Measurements from ENCODE around the gene PPP6C.
A peak's percentile ranks its signal among the peaks of the same experiment; 100 is the strongest.
"Not testable (repeated sequence)": the region's sequence is repeated elsewhere in the genome, so short reads cannot be mapped to it uniquely, and the experiment has no call there.

Gene PPP6C

DNA sequence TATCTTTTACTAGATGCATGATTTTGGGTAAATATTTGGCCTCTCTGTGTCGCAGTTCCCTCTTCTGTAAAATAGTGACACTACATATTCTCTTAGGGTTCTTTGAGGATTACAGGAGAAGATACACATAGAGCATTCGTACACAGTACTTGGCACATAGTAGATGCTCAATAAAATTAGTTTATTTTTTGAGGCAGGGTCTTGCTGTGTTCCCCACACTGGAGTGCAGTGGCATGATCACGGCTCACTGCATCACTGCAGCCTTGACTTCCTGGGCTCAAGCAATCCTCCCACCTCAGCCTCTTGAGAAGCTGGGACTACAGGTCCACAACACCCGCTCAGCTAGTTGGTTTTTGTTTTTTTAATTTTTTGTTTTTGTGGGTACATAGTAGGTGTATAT lies 47.9 kb downstream of the PPP6C start:
- no peak for DNase-seq (ENCODE audit: low spot score)

DNA sequence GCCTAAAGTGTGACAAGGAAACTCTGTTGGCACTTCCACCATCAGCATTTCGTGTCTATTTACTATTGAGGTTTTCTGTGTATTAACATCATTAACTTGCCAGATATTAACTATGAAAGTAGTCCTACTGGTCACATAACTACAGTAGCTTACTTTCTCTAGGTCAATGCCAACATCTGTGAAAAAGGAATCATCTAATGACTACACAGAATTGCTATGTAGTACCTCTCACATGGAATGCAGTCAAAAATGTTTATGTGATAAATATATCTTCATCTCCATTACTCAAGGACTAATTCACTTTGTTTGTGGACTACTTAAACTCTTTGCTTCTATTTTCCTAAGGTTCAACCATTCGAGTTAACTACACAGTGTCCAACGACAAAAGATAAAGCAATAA lies 48.4 kb downstream of the PPP6C start:
- peak; percentile 46 for DNase-seq (ENCODE audit: low spot score)

DNA sequence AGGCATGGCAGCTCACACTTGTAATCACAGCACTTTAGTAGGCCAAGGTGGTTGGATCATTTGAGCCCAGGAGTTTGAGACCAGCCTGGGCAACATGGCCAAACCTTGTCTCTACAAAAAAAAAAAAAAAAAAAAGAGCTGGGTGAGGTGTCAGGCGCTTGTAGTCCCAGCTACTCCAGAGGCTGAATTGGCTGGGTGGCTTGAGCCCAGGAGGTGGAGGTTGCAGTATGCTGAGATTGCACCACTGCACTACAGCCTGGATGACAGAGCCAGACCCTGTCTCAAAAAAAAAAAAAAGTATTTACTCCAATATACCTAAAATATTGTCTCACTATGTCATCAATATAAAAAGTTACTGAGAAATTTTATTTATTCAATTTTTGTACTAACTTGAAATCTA lies 49.0 kb downstream of the PPP6C start:
- no peak for DNase-seq (ENCODE audit: low spot score)

DNA sequence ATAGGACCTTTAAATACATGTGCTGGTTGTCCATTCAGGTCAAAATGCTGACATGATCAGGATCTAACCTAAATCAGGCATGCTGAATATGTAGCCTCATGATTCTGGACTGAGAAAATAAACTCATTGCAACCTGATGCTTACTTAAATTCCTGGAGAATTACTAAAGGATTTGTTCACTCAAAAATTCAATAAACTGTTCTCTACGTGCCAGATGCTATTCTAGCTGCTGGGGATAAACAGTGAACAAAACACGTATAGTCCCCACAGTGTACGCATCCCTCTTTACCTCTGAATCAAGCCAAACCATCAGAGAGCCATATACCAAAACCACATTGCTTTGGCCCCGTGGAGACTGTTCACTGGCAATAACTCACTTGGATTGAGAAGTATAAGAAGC lies 52.4 kb downstream of the PPP6C start:
- peak; percentile 31 for DNase-seq (ENCODE audit: low spot score)

DNA sequence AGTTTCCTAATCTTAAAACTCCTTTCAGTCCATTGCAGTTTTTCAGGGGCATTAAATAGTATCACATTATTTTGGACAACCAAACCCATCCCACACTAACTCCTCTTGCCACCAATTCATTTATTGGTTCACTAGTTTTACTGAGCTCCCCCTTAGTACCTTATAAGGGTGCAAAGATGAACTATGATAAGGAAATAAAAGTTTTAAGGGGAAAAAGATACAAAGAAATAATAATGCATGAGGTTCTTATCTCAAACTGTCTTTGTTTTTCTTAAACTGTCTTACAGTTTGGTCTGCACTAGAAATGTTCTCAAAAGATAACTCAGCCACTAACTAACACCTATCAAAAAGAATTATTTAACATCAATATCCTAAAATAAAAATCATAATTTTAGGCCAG lies 54.6 kb downstream of the PPP6C start:
- no peak for DNase-seq (ENCODE audit: low spot score)

DNA sequence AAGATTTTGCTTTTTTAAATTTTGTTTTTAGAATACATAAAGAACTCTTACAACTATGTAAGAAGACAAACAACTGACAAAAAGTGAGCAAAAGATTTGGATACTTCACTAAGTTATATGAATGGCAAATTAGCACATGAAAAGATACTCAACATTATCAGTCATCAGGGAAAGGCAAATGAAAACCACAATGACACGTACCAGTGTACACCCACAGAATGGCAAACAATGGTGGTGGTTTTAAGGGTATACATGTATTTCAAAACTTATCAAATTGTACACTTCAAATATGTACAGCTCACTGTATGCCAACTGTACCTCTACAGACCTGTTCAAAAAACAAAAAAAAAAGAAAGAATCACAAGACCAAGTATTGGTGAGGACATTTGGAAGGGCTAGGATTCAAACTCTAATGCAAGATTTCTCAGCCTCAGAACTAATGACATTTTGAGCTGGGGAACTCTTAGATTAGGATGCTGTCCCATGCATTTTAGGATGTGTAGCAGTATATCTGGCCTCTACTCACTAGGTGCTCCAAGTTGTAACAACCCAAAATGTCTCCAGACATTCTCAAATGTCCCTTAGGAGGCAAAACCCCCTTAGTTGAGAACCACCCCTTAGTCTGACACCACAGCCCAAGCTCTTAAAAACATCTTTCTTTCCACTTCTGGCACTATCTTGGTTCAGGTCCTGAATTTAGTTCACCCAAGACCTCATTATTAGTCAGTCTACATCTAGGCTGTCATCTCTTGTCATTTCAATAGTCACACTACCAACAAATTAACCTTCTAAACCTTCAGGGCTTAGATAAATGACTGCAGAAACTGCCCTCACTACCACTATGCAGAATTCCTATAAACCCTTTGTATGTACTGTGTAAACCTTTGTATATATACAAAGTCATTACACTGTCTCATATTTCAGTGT lies 55.9 kb downstream of the PPP6C start:
- no peak for DNase-seq (ENCODE audit: low spot score)

DNA sequence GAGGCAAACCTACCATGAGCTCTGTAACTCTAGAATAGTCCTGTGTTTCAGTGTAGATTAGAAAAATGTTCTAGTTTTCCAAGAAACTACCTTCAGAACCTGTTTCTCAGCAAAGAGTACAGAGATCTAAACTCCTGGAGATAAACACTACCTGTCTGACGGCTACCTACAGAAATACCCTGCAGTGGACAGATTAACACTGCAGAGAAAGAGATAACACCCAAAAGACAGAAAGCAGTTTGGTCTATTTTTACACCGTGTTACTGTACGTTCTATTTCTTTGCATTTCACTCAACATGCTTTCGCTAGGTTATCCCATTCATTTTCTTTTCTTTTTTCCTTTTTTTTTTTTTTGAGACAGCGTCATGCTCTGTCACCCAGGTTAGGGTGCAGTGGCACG lies 57.8 kb downstream of the PPP6C start:
- DNase-seq (ENCODE audit: low spot score) = no peak

DNA sequence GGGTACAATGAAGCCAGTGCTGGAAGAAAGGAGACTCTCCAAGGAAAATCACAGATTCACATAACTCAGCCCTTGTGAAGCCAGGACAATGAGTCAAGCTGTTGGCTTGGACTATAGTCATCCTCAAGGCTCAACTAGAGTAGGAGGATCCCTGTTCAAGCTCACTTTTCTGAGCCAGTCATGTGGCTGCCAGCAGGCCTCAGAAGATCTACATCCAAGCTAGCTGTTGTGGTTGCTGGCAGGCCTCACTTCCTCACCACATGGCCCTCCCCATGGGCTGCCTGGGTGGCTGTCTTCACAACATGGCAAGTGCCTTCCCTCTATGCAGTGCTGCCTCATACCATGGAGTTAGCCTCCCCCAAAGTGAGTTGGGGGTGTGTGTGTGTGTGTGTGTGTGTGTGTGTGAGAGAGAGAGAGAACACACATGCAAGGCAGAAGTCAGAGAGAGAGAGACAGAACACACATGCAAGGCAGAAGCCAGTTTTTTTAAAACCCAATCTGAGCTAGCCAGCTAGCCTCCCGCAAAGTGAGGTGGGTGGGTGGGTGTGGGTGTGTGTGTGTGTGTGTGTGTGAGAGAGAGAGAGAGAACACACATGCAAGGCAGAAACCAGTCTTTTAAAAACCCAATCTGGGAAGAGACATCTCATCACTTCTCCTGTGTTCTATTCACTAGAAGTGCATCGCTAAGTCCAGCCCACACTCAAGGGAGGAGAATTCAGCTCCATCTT lies 63.4 kb downstream of the PPP6C start:
- DNase-seq (ENCODE audit: low spot score) = peak; percentile 96

DNA sequence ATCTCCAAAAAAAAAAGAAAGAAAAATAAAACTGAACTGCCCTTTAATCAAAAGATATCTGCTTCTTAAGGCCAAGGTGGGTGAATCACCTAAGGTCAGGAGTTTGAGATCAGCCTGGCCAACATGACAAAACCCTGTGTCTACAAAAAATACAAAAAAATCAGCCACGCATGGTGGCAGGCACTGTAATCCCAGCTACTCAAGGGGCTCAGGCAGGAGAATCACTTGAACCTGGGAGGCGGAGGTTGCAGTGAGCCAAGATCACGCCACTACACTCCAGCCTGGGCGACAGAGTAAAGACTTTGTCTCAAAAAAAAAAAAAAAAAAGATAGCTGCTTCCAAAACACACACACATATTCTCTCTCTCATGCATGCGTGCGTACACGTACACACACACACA lies 64.1 kb downstream of the PPP6C start:
- no peak for DNase-seq (ENCODE audit: low spot score)

DNA sequence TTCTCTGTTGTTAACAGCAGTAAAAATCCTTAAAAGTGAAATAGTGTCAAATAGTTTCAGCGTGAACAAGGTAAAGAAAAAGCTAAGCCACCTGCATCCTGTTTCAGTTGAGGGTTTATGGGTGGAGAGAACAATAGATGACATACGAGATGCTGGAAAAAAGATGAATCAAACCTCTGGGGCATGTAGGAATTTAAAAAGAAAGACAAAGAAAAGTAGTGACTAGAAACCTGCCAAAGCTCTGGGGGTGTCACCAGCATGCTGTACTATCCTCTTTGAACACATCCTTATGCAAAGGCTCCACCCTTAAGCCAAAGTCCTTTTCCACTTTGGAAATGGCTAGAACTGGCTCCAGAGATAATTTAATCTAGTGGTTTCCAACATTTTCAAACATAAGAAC lies 68.5 kb downstream of the PPP6C start:
- no peak for DNase-seq (ENCODE audit: low spot score)

DNA sequence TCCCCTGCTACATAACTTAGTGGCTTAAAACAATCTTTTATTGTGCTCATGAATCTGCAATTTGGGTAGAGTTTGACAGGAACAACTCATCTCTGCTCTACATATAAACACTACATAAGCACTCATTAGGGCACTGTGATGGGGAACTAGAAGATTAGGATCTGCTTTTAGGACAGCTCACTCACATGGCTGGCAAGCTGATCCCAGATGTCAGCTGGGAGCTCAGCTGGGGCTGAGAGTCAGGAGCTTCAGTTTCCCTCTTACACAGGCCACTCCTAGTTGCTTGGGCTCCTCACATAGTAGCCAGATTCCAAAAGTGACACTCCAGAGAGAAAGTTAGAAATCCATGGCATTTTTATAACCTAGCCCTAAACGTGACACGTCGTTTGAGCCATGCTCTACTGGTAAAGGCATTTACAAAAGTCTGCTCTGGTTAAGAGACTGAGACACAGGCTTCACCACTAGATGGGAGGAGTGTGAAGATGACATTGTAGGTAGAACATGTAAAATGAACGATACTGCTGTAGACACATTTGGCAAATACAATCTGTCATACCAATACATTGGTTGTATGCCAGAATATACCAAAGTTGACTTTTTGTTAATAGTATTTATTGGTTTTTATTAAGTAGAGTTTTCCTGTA lies 69.8 kb downstream of the PPP6C start:
- DNase-seq (ENCODE audit: low spot score) = peak; percentile 51

DNA sequence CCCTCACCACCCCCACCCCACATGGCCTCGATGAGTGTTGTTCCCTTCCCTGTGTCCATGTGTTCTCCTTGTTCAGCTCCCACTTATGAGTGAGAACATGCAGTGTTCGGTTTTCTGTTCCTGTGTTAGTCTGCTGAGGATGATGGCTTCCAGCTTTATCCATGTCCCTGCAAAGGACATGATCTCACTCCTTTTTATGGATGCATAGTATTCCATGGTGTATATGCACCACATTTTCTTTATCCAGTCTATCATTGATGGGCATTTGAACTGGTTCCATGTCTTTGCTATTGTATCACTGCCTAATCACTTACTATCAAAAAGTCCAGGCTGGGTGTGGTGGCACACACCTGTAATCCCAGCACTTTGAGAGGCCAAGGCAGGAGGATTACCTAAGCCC lies 70.9 kb downstream of the PPP6C start:
- DNase-seq (ENCODE audit: low spot score) = not testable (repeated sequence)

DNA sequence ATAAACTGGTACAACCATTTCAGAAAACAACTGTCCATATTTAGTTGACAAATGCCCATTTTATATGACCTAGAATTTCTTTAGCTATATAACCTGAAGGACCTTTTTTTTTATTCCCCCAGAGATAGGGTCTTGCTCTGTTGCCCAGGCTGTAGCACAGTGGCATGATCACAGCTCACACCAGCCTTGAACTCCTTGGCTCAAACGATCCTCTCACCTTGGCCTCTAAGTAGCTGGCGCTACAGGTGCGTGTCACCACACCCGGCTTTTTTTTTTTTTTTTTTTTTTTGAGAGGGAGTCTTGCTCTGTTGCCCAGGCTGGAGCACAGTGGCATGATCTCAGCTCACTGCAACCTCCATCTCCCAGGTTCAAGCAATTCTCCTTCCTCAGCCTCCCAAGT lies 75.1 kb downstream of the PPP6C start:
- DNase-seq (ENCODE audit: low spot score) = not testable (repeated sequence)

DNA sequence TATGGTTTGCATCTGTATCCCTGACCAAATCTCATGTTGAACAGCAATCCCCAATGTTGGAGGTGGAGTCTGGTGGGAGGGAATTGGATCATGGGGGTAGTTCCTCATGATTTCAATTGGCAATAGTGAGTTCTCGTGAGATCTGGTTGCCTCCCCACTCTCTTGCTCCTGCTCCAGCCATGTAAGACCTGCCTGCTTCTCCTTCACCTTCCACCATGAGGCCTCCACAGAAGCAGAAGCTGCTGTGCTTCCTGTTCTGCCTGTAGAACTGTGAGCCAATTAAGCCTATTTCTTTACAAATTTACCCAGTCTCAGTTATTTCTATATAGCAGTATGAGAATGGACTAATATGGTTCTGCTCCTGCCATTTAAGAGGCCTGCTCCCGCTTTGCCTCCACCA lies 79.1 kb downstream of the PPP6C start:
- no peak for DNase-seq (ENCODE audit: low spot score)

DNA sequence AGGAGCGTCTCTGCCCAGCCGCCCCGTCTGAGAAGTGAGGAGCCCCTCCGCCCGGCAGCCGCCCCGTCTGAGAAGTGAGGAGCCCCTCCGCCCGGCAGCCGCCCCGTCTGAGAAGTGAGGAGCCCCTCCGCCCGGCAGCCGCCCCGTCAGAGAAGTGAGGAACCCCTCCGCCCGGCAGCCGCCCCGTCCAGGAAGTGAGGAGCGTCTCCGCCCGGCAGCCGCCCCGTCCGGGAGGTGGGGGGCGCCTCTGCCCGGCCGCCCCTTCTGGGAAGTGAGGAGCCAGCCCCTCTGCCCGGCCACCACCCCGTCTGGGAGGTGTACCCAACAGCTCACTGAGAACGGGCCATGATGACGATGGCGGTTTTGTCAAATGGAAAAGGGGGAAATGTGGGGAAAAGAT lies 81.1 kb downstream of the PPP6C start:
- not testable (repeated sequence) for DNase-seq (ENCODE audit: low spot score)

DNA sequence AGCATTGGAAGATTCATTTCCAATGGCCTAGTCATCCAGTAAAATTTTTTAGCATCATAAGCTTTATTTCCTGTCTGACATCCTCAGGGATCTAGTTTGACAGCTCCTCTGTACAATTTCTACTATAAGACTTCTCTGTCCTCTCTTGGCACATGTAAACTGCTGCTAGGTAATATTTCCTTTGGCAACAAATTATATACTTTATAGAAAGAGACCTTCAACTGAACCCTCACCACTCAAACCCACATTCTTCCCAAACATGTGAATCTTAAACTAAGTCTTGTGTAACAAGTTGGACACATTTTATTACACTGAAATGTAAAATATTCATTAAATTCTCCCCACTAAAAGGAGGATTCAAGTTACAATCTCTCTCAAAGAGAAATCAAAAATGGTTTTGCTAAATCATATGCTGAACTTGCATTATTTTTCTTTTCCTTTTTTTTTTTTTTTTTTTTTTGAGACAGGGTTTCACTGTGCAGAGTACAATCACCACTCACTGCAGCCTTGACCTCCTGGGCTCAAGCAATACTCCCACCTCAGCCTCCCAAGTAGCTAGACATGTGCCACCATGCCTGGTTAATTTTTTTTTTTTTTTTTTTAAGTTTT lies 83.2 kb downstream of the PPP6C start:
- DNase-seq (ENCODE audit: low spot score) = peak; percentile 20

DNA sequence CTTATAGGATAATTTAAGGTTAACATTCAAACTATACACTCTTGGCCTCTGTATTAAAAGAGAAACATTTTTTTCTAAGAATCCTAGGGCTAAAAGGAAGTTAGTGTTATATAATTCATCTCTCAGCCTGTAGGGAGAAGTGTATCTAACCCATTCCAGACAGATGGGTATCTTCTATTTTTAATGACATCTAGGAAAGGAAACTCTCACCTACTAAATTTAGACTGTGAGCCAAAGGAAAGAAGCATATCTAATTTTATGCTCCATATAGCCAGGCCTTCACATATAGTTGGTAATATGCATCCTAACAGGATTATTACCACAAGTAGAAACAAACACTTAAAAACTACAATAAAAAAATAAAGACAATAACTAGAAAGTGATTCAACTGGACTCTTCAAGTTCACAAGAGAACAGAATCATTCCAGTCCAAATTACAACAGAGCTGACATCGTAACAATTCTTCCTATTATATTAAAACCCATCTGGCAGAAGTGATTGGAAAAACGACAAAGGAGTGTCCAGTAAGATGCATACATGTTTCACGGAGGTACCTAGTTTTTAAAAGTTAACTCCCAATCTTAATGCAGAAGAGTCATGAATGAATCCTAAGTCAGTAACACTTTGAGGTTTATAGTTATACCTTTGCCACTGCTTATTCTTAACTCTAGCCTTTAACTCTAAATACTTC lies 85.7 kb downstream of the PPP6C start:
- DNase-seq (ENCODE audit: low spot score) = no peak

DNA sequence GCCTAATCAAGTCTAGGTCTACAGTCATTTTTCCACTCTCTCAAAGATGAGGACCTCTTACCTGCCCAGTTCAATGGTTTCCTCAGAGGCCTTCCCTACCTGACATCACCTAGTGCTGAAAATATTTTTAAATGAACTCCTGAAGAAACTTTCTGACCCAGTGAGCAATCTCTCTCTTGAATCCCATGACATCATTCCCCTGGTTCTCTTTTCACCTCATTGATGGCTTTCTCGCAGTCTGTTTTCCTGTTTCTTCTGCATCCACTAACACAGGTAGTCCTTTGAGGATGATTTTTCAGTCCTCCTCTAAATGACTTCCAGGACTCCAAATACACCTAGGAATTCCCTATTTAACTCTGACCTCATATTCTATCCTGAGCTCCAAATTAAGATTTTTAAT lies 86.6 kb downstream of the PPP6C start:
- no peak for DNase-seq (ENCODE audit: low spot score)

DNA sequence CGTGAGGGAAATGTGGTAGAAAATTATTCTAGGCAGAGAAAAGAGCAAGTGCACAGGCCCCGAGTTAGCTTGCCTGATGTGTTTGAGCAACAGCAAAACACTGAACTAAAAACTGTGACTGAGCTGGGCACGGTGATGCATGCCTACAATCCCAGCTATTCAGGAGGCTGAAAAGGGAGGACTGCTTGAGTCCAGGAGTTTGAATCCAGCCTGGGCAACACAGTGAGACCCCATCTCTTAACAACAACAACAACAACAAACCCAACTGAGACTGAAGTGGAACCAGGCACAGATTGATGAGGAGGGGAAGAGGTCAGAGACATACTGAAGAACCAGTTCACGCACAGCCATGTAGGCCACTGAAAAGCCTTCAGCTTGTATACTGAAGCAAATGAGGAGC lies 88.8 kb downstream of the PPP6C start:
- DNase-seq (ENCODE audit: low spot score) = no peak

DNA sequence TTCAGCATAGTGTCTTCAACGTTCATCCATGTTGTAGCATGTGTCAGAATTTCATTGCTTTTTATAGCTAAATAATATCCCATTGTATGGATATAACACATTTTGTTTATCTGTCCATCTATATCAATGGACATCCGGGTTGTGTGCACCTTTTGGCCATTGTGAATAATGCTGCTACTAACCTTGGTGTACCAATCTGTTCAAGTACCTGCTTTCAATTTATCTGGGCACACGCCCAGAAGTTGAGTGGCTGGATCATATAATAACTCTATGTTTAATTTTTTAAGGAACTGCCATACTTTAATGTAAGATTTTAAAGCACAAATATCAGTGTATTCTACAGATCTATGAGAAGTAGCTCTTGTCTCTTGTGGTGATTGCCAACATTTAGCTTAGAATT lies 89.8 kb downstream of the PPP6C start:
- no peak for DNase-seq (ENCODE audit: low spot score)
